Neural crest cell (in vitro differentiated cells): ENCODE data around the gene RABGAP1L. TPM values are rescaled to one million over a fixed set of nuclear protein-coding genes. Genes with fewer than 3 reads are reported as not detected.
"Not testable (repeated sequence)": the region's sequence is repeated elsewhere in the genome, so short reads cannot be mapped to it uniquely, and the experiment has no call there.

Experiments
- DNase-seq: peaks from one replicate; pipeline ENCODE4 v3.0.0; 2021; ENCODE audit warnings: low read depth, mixed read lengths, low spot score
- H3K27ac Mint-ChIP-seq: one replicate; pipeline ENCODE4 v1.8.0; 2021; ENCODE audit warnings: mild to moderate bottlenecking, mixed read lengths; ENCODE audit not compliant: unreplicated experiment
- H3K27me3 Mint-ChIP-seq: 2 replicates; pipeline ENCODE4 v1.8.0; 2021; ENCODE audit warnings: low read depth, mild to moderate bottlenecking, mixed read lengths
- H3K36me3 Mint-ChIP-seq: 2 replicates; pipeline ENCODE4 v1.8.0; 2021; ENCODE audit warnings: low read depth, mild to moderate bottlenecking, mixed read lengths
- H3K4me1 Mint-ChIP-seq: 2 replicates; pipeline ENCODE4 v1.8.0; 2021; ENCODE audit warnings: mixed read lengths
- H3K4me3 Mint-ChIP-seq: one replicate; pipeline ENCODE4 v1.8.0; 2021; ENCODE audit warnings: mild to moderate bottlenecking, mixed read lengths
- H3K9me3 Mint-ChIP-seq: 2 replicates; pipeline ENCODE4 v1.8.0; 2021; ENCODE audit warnings: mixed read lengths
- total RNA-seq: library from RNA; stranded (reverse); gene quantifications from 2 replicates; pipeline ENCODE4 v1.2.1, GENCODE V29; 2021
- TF ChIP-seq, protein P1 (sequence below): fragments of 200-600 bp; sonication (generic); conservative IDR thresholded peaks from 2 replicates; pipeline ENCODE4 v1.5.0; 2021; ENCODE audit warnings: antibody characterized with exemption, mild to moderate bottlenecking

RABGAP1L gene
- total RNA-seq, 1 donor from 2014 or later = 25.6 TPM

GRCh38 chr1:174894117-174894762 lies 734.9 kb downstream of the RABGAP1L start:
- TF ChIP-seq, protein P1, sequence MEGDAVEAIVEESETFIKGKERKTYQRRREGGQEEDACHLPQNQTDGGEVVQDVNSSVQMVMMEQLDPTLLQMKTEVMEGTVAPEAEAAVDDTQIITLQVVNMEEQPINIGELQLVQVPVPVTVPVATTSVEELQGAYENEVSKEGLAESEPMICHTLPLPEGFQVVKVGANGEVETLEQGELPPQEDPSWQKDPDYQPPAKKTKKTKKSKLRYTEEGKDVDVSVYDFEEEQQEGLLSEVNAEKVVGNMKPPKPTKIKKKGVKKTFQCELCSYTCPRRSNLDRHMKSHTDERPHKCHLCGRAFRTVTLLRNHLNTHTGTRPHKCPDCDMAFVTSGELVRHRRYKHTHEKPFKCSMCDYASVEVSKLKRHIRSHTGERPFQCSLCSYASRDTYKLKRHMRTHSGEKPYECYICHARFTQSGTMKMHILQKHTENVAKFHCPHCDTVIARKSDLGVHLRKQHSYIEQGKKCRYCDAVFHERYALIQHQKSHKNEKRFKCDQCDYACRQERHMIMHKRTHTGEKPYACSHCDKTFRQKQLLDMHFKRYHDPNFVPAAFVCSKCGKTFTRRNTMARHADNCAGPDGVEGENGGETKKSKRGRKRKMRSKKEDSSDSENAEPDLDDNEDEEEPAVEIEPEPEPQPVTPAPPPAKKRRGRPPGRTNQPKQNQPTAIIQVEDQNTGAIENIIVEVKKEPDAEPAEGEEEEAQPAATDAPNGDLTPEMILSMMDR = no peak
- Mint-ChIP-seq H3K4me3 (no peak overlapping the region), H3K9me3 (peaks cover 2% of the 10 kb centered on the region), H3K36me3 (no peaks in the 10 kb centered on the region), H3K27ac (peak overlapping the region; percentile 58), H3K27me3 (no peaks in the 10 kb centered on the region), H3K4me1 (no peaks in the 10 kb centered on the region)
- no peak for DNase-seq

DNA sequence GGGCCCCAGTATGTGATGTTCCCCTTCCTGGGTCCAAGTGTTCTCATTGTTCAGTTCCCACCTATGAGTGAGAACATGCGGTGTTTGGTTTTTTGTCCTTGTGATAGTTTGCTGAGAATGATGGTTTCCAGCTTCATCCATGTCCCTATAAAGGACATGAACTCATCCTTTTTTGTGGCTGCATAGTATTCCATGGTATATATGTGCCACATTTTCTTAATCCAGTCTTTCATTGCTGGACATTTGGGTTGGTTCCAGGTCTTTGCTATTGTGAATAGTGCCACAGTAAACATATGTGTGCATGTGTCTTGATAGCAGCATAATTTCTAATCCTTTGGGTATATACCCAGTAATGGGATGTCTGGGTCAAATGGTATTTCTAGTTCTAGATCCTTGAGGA lies 736.3 kb downstream of the RABGAP1L start:
- not testable (repeated sequence) for H3K27ac Mint-ChIP-seq, H3K27me3 Mint-ChIP-seq, H3K4me3 Mint-ChIP-seq, DNase-seq, H3K9me3 Mint-ChIP-seq, H3K36me3 Mint-ChIP-seq, H3K4me1 Mint-ChIP-seq

GRCh38 chr1:174898102-174898797 lies 738.9 kb downstream of the RABGAP1L start:
- peaks cover 2% of the 10 kb centered on the region for H3K36me3 Mint-ChIP-seq
- no peak overlapping the region for H3K4me3 Mint-ChIP-seq
- no peaks in the 10 kb centered on the region for H3K4me1 Mint-ChIP-seq

DNA sequence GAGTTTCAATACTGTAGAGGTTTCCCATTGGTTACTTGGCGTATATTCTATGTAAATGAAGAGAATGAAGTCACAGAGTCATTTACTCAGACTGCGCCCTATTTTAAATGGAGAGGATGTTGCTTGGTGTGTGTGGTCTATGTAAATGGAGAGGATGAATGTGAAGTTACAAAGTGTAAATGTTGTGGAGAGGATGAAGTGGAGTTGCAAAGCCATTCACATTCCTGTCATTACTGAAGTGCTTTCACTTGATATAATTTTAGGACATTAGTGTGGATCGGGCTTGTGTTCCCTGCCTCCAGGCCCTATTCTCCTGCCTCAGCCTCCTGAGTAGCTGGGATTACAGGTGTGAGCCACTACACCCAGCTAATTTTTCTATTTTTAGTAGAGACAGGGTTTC lies 741.0 kb downstream of the RABGAP1L start:
- Mint-ChIP-seq H3K4me1 (no peaks in the 10 kb centered on the region), H3K36me3 (peaks cover 2% of the 10 kb centered on the region), H3K27me3 (no peaks in the 10 kb centered on the region), H3K27ac (no peak overlapping the region), H3K4me3 (no peak overlapping the region), H3K9me3 (peaks cover 2% of the 10 kb centered on the region)
- TF ChIP-seq, protein P1 = no peak
- DNase-seq = no peak

More at GRCh38 chr1:174898102-174898797, 738.9 kb downstream of the RABGAP1L start:
- DNase-seq = no peak
- H3K27ac Mint-ChIP-seq = no peak overlapping the region
- TF ChIP-seq, protein P1 = no peak
- peaks cover 2% of the 10 kb centered on the region for H3K9me3 Mint-ChIP-seq
- no peaks in the 10 kb centered on the region for H3K27me3 Mint-ChIP-seq

- Mint-ChIP-seq H3K36me3 (peaks cover 2% of the 10 kb centered on the region), H3K4me1 (no peaks in the 10 kb centered on the region), H3K9me3 (no peaks in the 10 kb centered on the region), H3K4me3 (no peak overlapping the region), H3K27ac (no peak overlapping the region), H3K27me3 (no peaks in the 10 kb centered on the region)
- no peak for DNase-seq
- TF ChIP-seq, protein P1 = no peak
Observed at GRCh38 chr1:174902531-174903099, 743.3 kb downstream of the RABGAP1L start.

GRCh38 chr1:174911606-174912005 lies 752.3 kb downstream of the RABGAP1L start:
- H3K4me1 Mint-ChIP-seq = no peaks in the 10 kb centered on the region
- peaks cover 4% of the 10 kb centered on the region for H3K9me3 Mint-ChIP-seq
- no peaks in the 10 kb centered on the region for H3K36me3 Mint-ChIP-seq
- H3K27me3 Mint-ChIP-seq = no peaks in the 10 kb centered on the region
- DNase-seq = no peak
- H3K4me3 Mint-ChIP-seq = no peak overlapping the region
- no peak overlapping the region for H3K27ac Mint-ChIP-seq
- TF ChIP-seq, protein P1 = no peak
